Endodermal cell (in vitro differentiated cells): ENCODE results near the gene IL17RA. TPM values are rescaled to one million over a fixed set of nuclear protein-coding genes. Genes with fewer than 3 reads are reported as not detected.
A peak's percentile ranks its signal among the peaks of the same experiment; 100 is the strongest.

Experiments
- DNase-seq: peaks from one replicate; pipeline ENCODE4 v3.0.0-alpha.2; 2017
- H3K27ac ChIP-seq: 2 replicates; pipeline ENCODE4 v1.5.1; 2013; ENCODE audit warnings: mild to moderate bottlenecking, low read depth, low read length, moderate library complexity
- H3K27me3 ChIP-seq: 2 replicates; pipeline ENCODE4 v1.6.1; 2013; ENCODE audit warnings: mild to moderate bottlenecking, low read length, moderate library complexity; ENCODE audit not compliant: insufficient read depth, control insufficient read depth, poor library complexity, severe bottlenecking
- H3K36me3 ChIP-seq: 2 replicates; pipeline ENCODE4 v1.7.0; 2013; ENCODE audit warnings: mild to moderate bottlenecking, low read length, moderate library complexity; ENCODE audit not compliant: control insufficient read depth, insufficient read depth
- H3K4me1 ChIP-seq: one replicate; pipeline ENCODE4 v1.7.0; 2013; ENCODE audit warnings: low read length; ENCODE audit not compliant: control insufficient read depth, insufficient read depth
- H3K4me3 ChIP-seq: 2 replicates; pipeline ENCODE4 v1.5.1; 2013; ENCODE audit warnings: mild to moderate bottlenecking, low read length, moderate library complexity
- H3K9ac ChIP-seq: 2 replicates; pipeline ENCODE4 v1.6.1; 2013; ENCODE audit warnings: mild to moderate bottlenecking, low read length, moderate library complexity; ENCODE audit not compliant: poor library complexity, severe bottlenecking; ENCODE audit errors: extremely low read depth
- H3K9me3 ChIP-seq: 2 replicates; pipeline ENCODE4 v1.6.1; 2013; ENCODE audit warnings: mild to moderate bottlenecking, low read length, moderate library complexity; ENCODE audit not compliant: control insufficient read depth
- H3K27ac Mint-ChIP-seq: 2 replicates; pipeline ENCODE4 v1.8.0; 2020; ENCODE audit warnings: mixed read lengths
- H3K27me3 Mint-ChIP-seq: 2 replicates; pipeline ENCODE4 v1.8.0; 2021; ENCODE audit warnings: mild to moderate bottlenecking, mixed read lengths; ENCODE audit not compliant: insufficient read depth
- H3K36me3 Mint-ChIP-seq: 2 replicates; pipeline ENCODE4 v1.8.0; 2020; ENCODE audit warnings: low read depth, mixed read lengths
- H3K4me1 Mint-ChIP-seq: 2 replicates; pipeline ENCODE4 v1.8.0; 2020; ENCODE audit warnings: mixed read lengths
- H3K4me3 Mint-ChIP-seq: 2 replicates; pipeline ENCODE4 v1.8.0; 2020; ENCODE audit warnings: mild to moderate bottlenecking, moderate library complexity, mixed read lengths
- H3K9me3 Mint-ChIP-seq: 2 replicates; pipeline ENCODE4 v1.8.0; 2020; ENCODE audit warnings: mild to moderate bottlenecking, mixed read lengths
- WGBS, 2 experiments: methylation state at CpG; one replicate each; pipeline versions ENCODE4 v1.1.5 to v1.1.7; 2013; ENCODE audit warnings: missing lambda C conversion rate in 2 of 2, mixed read lengths in 1 of 2; ENCODE audit not compliant: insufficient coverage in 1 of 2, insufficient read length in 1 of 2; 5-methylcytosine and 5-hydroxymethylcytosine counted together
- total RNA-seq, 2 donors: library from RNA; stranded (reverse); fragmentation: NEBNext Ultra II Directional in 1 of 2; extraction: Animal tissue kit (Norgen Biotek cat#: 25700) in 1 of 2; gene quantifications; 2 replicates in 1 of 2; 3 replicates in 1 of 2; pipeline ENCODE4 v1.2.1, GENCODE V29; 2021
- TF ChIP-seq, protein P1 (sequence below): fragments of 200-600 bp; sonication (generic); conservative IDR thresholded peaks from 2 replicates; pipeline ENCODE4 v1.5.0; 2021; ENCODE audit warnings: antibody characterized with exemption, mild to moderate bottlenecking

IL17RA gene
- total RNA-seq, 2 donors from 2014 or later: 14.8 to 16.0 TPM

DNA sequence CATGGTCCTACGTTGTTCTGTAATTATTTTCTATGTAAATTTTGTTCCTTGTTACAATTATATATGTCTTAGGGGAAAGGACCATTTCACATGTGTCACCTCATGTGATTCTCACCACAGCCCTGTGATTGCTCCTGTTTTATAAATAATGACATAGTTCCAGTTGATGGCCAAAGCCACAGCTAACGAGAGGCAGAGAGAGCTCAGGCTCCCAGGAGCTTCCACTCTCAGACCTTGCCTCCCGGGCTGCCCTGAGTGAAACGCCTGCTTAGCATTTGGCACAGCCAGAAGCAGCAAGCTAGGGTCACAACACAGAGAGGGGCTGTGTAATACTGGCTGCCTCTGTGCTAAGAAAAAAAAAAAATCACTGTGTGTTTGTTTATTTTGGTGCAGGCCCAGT is 30.4 kb downstream of the IL17RA start:
- DNase-seq: no peak
- H3K4me3 ChIP-seq: no peak overlapping the region
- H3K36me3 Mint-ChIP-seq: no peaks in the 10 kb centered on the region
- H3K27me3 Mint-ChIP-seq: peaks cover 9% of the 10 kb centered on the region
- no peak overlapping the region for H3K9ac ChIP-seq
- H3K9me3 Mint-ChIP-seq: no peaks in the 10 kb centered on the region
- no peaks in the 10 kb centered on the region for H3K9me3 ChIP-seq
- TF ChIP-seq, protein P1, sequence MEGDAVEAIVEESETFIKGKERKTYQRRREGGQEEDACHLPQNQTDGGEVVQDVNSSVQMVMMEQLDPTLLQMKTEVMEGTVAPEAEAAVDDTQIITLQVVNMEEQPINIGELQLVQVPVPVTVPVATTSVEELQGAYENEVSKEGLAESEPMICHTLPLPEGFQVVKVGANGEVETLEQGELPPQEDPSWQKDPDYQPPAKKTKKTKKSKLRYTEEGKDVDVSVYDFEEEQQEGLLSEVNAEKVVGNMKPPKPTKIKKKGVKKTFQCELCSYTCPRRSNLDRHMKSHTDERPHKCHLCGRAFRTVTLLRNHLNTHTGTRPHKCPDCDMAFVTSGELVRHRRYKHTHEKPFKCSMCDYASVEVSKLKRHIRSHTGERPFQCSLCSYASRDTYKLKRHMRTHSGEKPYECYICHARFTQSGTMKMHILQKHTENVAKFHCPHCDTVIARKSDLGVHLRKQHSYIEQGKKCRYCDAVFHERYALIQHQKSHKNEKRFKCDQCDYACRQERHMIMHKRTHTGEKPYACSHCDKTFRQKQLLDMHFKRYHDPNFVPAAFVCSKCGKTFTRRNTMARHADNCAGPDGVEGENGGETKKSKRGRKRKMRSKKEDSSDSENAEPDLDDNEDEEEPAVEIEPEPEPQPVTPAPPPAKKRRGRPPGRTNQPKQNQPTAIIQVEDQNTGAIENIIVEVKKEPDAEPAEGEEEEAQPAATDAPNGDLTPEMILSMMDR: no peak
- H3K4me3 Mint-ChIP-seq: no peak overlapping the region
- no peaks in the 10 kb centered on the region for H3K36me3 ChIP-seq
- H3K27me3 ChIP-seq: no peaks in the 10 kb centered on the region
- no peak overlapping the region for H3K27ac Mint-ChIP-seq
- WGBS, 2 experiments: 70 to 83% methylated on average over 2 to 4 of the region's 4 CpGs
- peaks cover 19% of the 10 kb centered on the region for H3K4me1 ChIP-seq
- peaks cover 29% of the 10 kb centered on the region for H3K4me1 Mint-ChIP-seq
- no peak overlapping the region for H3K27ac ChIP-seq

DNA sequence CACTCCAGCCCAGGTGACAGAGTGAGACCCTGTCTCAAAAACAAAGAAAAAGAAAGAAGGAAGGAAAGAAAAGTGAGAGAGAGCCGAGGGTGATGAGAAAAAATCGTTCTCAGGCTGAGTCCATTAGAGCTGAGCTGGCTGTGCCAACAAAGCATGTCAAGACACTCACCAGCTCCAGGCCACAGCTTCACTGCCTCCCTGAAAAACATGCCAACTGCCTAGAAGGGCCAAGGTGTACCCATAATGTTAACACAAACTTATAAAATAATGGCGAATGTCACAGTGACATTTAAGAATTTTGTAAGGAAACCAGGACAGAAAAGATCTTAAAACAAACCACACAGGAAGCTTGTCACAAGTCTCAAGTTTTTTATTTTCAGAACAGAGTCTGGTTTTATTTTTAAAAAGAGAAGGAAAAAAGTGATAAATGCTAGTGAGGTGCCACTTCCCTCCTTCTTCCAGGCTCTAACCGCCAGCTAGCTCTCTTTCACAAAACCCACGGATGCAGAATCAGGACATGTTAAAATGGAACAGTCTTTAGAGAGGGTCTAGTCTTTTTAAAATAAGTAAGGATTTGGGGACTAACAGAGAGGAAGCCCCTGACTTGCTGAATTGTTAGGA is 31.3 kb downstream of the IL17RA start:
- Mint-ChIP-seq H3K4me3 (no peak overlapping the region), H3K36me3 (no peaks in the 10 kb centered on the region), H3K27me3 (peaks cover 9% of the 10 kb centered on the region), H3K27ac (peak overlapping the region; percentile 90), H3K4me1 (peaks cover 29% of the 10 kb centered on the region), H3K9me3 (no peaks in the 10 kb centered on the region)
- Histone ChIP-seq H3K27me3 (no peaks in the 10 kb centered on the region), H3K9ac (no peak overlapping the region), H3K4me1 (peaks cover 19% of the 10 kb centered on the region), H3K27ac (no peak overlapping the region), H3K4me3 (peak overlapping the region; percentile 64), H3K9me3 (no peaks in the 10 kb centered on the region), H3K36me3 (no peaks in the 10 kb centered on the region)
- DNase-seq: no peak
- TF ChIP-seq, protein P1: no peak
- whole genome bisulfite sequencing, 2 experiments: 89 to 90% methylated on average over 3 to 5 of the region's 5 CpGs

DNA sequence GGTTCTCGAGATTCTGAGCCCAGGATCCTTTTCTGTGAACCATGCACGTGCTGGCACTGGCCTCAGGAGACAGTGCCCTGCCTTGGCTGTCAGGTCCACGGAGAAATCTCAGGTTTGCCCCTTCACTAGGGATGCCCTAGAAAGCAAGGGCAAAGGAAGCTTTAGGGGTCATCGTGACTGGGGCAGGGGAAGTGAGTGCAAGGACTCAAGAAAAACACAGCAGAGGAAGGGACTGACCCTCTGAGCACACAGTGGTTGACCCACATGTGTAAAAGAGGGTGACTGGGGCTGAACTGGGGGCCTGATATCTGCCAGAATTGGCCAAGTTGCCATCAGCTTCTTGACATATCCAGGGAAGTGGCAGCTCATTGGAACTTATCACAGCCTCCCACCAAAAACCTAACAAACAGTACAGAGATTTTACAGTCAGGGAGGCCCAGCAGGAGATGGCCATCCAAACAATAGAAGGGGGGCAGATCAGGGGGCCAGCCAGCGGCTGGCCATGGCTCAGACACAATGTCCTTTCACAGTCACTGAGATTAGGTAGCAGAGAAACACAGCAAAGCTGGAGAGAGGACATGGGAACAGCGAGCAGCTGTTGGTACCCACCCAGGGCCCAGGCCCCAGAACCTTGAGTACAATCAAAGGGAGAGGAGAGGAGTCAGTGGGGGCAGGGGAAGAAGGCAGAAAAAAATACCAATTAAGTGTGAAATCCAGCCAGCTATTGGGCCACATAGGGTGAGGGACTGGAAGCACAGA is 32.0 kb downstream of the IL17RA start:
- Mint-ChIP-seq H3K27ac (peak overlapping the region; percentile 90), H3K9me3 (no peaks in the 10 kb centered on the region), H3K27me3 (peaks cover 9% of the 10 kb centered on the region), H3K4me3 (peak overlapping the region; percentile 15), H3K36me3 (no peaks in the 10 kb centered on the region), H3K4me1 (peaks cover 30% of the 10 kb centered on the region)
- TF ChIP-seq, protein P1: no peak
- DNase-seq: peak; percentile 76
- 48 to 61% methylated on average over 5 to 6 of the region's 6 CpGs for WGBS, 2 experiments
- peak overlapping the region; percentile 28 for H3K27ac ChIP-seq
- peak overlapping the region; percentile 64 for H3K4me3 ChIP-seq
- H3K27me3 ChIP-seq: no peaks in the 10 kb centered on the region
- peaks cover 19% of the 10 kb centered on the region for H3K4me1 ChIP-seq
- H3K9me3 ChIP-seq: no peaks in the 10 kb centered on the region
- H3K9ac ChIP-seq: no peak overlapping the region
- no peaks in the 10 kb centered on the region for H3K36me3 ChIP-seq
